ENCODE results near the gene TMEM131L. TPM values are rescaled to one million over a fixed set of nuclear protein-coding genes. Genes with fewer than 3 reads are reported as not detected.

The TMEM131L gene
- total and polyA plus RNA-seq, 2 donors (not counting 3 experiments of a cell fraction or from before 2014, with no cell fraction given): 7.7 to 21.2 TPM

- no peak overlapping the region for H3K9ac ChIP-seq (replicated peaks; ENCODE audit: extremely low read depth, insufficient read depth, low read length)
- ChIA-PET CTCF (interaction anchor here (1.0 to 1.3 kb wide), 2 partner anchors 12 to 155 kb away, joined by 3 read pairs; no protein-coding TSS in a partner anchor), POLR2A (no interaction called here)
- intact Hi-C loops (cut with micrococcal nuclease): no loop called here
- no TSS peak for BruUV-seq (replicated peaks)
- FAIRE-seq (no peak), DNase-seq (ENCODE audit: low read depth, low spot score) (no peak)
- no peaks in the 10 kb centered on the region for H3K9me1 ChIP-seq (replicated peaks; ENCODE audit: control insufficient read depth, extremely low read depth, insufficient read depth, low read length)
- H3K27ac ChIP-seq (ENCODE audit: insufficient read depth, low read depth, low read length): no peak overlapping the region
- no peaks in the 10 kb centered on the region for H3K9me3 ChIP-seq (replicated peaks; ENCODE audit: control insufficient read depth, insufficient read depth, low read length)
- no peak overlapping the region for H2AFZ ChIP-seq (ENCODE audit: low read depth, low read length)
- no peaks in the 10 kb centered on the region for H3K79me2 ChIP-seq (ENCODE audit: control insufficient read depth, insufficient read depth, low read length)
- H3K36me3 ChIP-seq (ENCODE audit: control insufficient read depth in 2 of 2, extremely low read depth in 1 of 2, insufficient read depth in 2 of 2, low read length in 2 of 2): no peaks in the 10 kb centered on the region
- dilution Hi-C loops (cut with MboI; ENCODE audit: extremely low pct_ligation_motif_present, low sequenced_read_pairs): no loop called here
- H3K4me3 ChIP-seq (replicated peaks in 1 of 3; ENCODE audit: insufficient read depth in 1 of 3, low read depth in 1 of 3, low read length in 3 of 3): no peak overlapping the region
- H3K4me2 ChIP-seq (ENCODE audit: insufficient read depth, low read length): no peak overlapping the region
- no peaks in the 10 kb centered on the region for H3K4me1 ChIP-seq (ENCODE audit: control insufficient read depth, extremely low read depth, insufficient read depth, low read length)
- H3K27me3 ChIP-seq (ENCODE audit: control insufficient read depth in 2 of 2, insufficient read depth in 2 of 2, low read length in 2 of 2): no peaks in the 10 kb centered on the region
- no peaks in the 10 kb centered on the region for H4K20me1 ChIP-seq (replicated peaks; ENCODE audit: control insufficient read depth, extremely low read depth, insufficient read depth, low read length)
- TF ChIP-seq, protein P1, sequence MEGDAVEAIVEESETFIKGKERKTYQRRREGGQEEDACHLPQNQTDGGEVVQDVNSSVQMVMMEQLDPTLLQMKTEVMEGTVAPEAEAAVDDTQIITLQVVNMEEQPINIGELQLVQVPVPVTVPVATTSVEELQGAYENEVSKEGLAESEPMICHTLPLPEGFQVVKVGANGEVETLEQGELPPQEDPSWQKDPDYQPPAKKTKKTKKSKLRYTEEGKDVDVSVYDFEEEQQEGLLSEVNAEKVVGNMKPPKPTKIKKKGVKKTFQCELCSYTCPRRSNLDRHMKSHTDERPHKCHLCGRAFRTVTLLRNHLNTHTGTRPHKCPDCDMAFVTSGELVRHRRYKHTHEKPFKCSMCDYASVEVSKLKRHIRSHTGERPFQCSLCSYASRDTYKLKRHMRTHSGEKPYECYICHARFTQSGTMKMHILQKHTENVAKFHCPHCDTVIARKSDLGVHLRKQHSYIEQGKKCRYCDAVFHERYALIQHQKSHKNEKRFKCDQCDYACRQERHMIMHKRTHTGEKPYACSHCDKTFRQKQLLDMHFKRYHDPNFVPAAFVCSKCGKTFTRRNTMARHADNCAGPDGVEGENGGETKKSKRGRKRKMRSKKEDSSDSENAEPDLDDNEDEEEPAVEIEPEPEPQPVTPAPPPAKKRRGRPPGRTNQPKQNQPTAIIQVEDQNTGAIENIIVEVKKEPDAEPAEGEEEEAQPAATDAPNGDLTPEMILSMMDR (IDR thresholded peaks at IDR 0.05; ENCODE audit: extremely low read depth in 1 of 2, insufficient read depth in 1 of 2, low read depth in 1 of 2, low read length in 2 of 2): no peak
- TF ChIP-seq POLR2A (IDR thresholded peaks at IDR 0.05; ENCODE audit: low read depth, low read length): no peak
- TF ChIP-seq EZH2 (IDR thresholded peaks at IDR 0.05; ENCODE audit: borderline replicate concordance, low read depth, low read length, severe bottlenecking): no peak
- TF ChIP-seq, protein P2, sequence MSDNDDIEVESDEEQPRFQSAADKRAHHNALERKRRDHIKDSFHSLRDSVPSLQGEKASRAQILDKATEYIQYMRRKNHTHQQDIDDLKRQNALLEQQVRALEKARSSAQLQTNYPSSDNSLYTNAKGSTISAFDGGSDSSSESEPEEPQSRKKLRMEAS (IDR thresholded peaks at IDR 0.05; ENCODE audit: insufficient read depth, insufficient read length): no peak
- no peak for TF ChIP-seq POLR2AphosphoS5 (IDR thresholded peaks at IDR 0.05; ENCODE audit: insufficient read depth, low read depth, low read length)
- no peak for TF ChIP-seq GATA2 (IDR thresholded peaks at IDR 0.05; ENCODE audit: insufficient read depth, insufficient read length, low read depth, low read length)
- no peak for TF ChIP-seq FOS (IDR thresholded peaks at IDR 0.05; ENCODE audit: borderline replicate concordance, insufficient read depth, low read length)
- no peak for TF ChIP-seq JUN (IDR thresholded peaks at IDR 0.05; ENCODE audit: borderline replicate concordance, insufficient read depth, insufficient read length, low read depth)
- no peak for TF ChIP-seq MYC (IDR thresholded peaks at IDR 0.05; ENCODE audit: low read depth, low read length)
Measured at GRCh38 chr4:153418558-153418957, 47.6 kb upstream of the TMEM131L start.

All from endothelial cell of umbilical vein (primary cell).